H1 (cell line): ENCODE data around the gene EVA1B. TPM values are rescaled to one million over a fixed set of nuclear protein-coding genes. Genes with fewer than 3 reads are reported as not detected.

ENCODE experiments used
- CTCF ChIA-PET: fragments of 300-600 bp; sonication (Branson Sonifier 250); formaldehyde crosslinking; loops from one replicate; lab custom pipeline; 2021; ENCODE audit not compliant: partially characterized antibody; lab: Charles Lee
- POLR2A ChIA-PET: fragments of 300-600 bp; sonication (Branson Sonifier 250); formaldehyde crosslinking; loops from one replicate; lab custom pipeline; 2021; ENCODE audit warnings: inconsistent platforms; ENCODE audit not compliant: partially characterized antibody; lab: Charles Lee
- DNase-seq, 2 experiments: peaks; one replicate each; pipeline versions ENCODE4 v3.0.0 to v3.0.0-alpha.2; 2010 to 2022; ENCODE audit warnings: low spot score in 2 of 2, low read depth in 1 of 2, mixed read lengths in 1 of 2
- FAIRE-seq: peaks from 2 replicates; lab custom pipeline; 2011; peaks lifted over from hg19 to GRCh38; lab: Jason Lieb, UNC
- H2AFZ ChIP-seq: 2 replicates; pipeline ENCODE4 v1.8.1; 2012; ENCODE audit warnings: low read length, inconsistent platforms
- H2AK5ac ChIP-seq: 2 replicates; pipeline ENCODE4 v1.6.1; 2013; ENCODE audit warnings: low read depth, low read length
- H2BK120ac ChIP-seq: replicated peaks from 2 replicates; pipeline ENCODE3; 2013; ENCODE audit warnings: low read depth, low read length, inconsistent platforms
- H2BK12ac ChIP-seq: 2 replicates; pipeline ENCODE4 v1.6.1; 2013; ENCODE audit warnings: low read depth, low read length
- H2BK15ac ChIP-seq: 2 replicates; pipeline ENCODE4 v1.6.1; 2013; ENCODE audit warnings: low read length
- H2BK20ac ChIP-seq: 2 replicates; pipeline ENCODE4 v1.6.1; 2013; ENCODE audit warnings: low read length
- H2BK5ac ChIP-seq: 2 replicates; pipeline ENCODE4 v1.6.1; 2013; ENCODE audit warnings: low read depth, low read length
- H3K14ac ChIP-seq: 2 replicates; pipeline ENCODE4 v1.6.1; 2013; ENCODE audit warnings: inconsistent platforms; ENCODE audit not compliant: insufficient read length
- H3K18ac ChIP-seq: 2 replicates; pipeline ENCODE4 v1.6.1; 2013; ENCODE audit warnings: low read length; ENCODE audit errors: extremely low read depth
- H3K23ac ChIP-seq: 2 replicates; pipeline ENCODE4 v1.6.1; 2013; ENCODE audit warnings: inconsistent platforms; ENCODE audit not compliant: insufficient read length
- H3K23me2 ChIP-seq: 2 replicates; pipeline ENCODE4 v1.6.1; 2013; ENCODE audit warnings: low read depth, low read length
- H3K27ac ChIP-seq: 2 replicates; pipeline ENCODE4 v1.6.1; 2011; ENCODE audit warnings: low read depth, low read length, inconsistent platforms
- H3K27me3 ChIP-seq, 4 experiments: replicated peaks in 1 of 4; 1 replicate in 1 of 4; 2 replicates in 3 of 4; pipeline versions ENCODE4 v1.6.1 to v1.8.1; 2011 to 2013; ENCODE audit warnings: low read length in 3 of 4, mild to moderate bottlenecking in 3 of 4, inconsistent platforms in 2 of 4, mixed read lengths in 2 of 4, moderate library complexity in 1 of 4; ENCODE audit not compliant: control insufficient read depth in 3 of 4, insufficient read depth in 3 of 4; ENCODE audit errors: extremely low read depth in 1 of 4
- H3K36me3 ChIP-seq, 4 experiments: 2 replicates each; pipeline versions ENCODE4 v1.6.1 to v1.8.1; 2011 to 2013; ENCODE audit warnings: mild to moderate bottlenecking in 4 of 4, low read length in 3 of 4, moderate library complexity in 2 of 4, control low read depth in 1 of 4, inconsistent platforms in 1 of 4; ENCODE audit not compliant: insufficient read depth in 4 of 4, control insufficient read depth in 2 of 4
- H3K4ac ChIP-seq: replicated peaks from 2 replicates; pipeline ENCODE3; 2013; ENCODE audit warnings: low read length, low read depth, mixed read lengths, inconsistent platforms; ENCODE audit not compliant: insufficient read length
- H3K4me1 ChIP-seq, 4 experiments: replicated peaks in 1 of 4; 1 replicate in 1 of 4; 2 replicates in 3 of 4; pipeline versions ENCODE4 v1.6.1 to v1.8.1; 2011 to 2013; ENCODE audit warnings: low read length in 3 of 4, inconsistent platforms in 2 of 4, mixed read lengths in 1 of 4; ENCODE audit not compliant: insufficient read depth in 4 of 4, control insufficient read depth in 3 of 4
- H3K4me2 ChIP-seq, 2 experiments: 2 replicates each; pipeline versions ENCODE4 v1.6.1 to v1.8.1; 2011 to 2013; ENCODE audit warnings: low read depth in 2 of 2, low read length in 2 of 2, control low read depth in 1 of 2, inconsistent platforms in 1 of 2, mild to moderate bottlenecking in 1 of 2; ENCODE audit not compliant: insufficient read depth in 1 of 2
- H3K4me3 ChIP-seq, 4 experiments: fragments of 200-600, 300-600 bp in 1 of 4; sonication (generic), shearing (Covaris generic), sonication (Bioruptor Twin) in 1 of 4; 2 replicates each; pipeline versions ENCODE4 v1.5.1 to v1.8.1; 2011 to 2016; ENCODE audit warnings: low read length in 4 of 4, low read depth in 3 of 4, control low read depth in 2 of 4, inconsistent platforms in 2 of 4, mild to moderate bottlenecking in 2 of 4, mixed read lengths in 1 of 4, moderate library complexity in 1 of 4; ENCODE audit not compliant: insufficient read depth in 2 of 4; ENCODE audit errors: extremely low read depth in 1 of 4
- H3K56ac ChIP-seq: replicated peaks from 2 replicates; pipeline ENCODE3; 2013; ENCODE audit warnings: low read depth, mild to moderate bottlenecking, mixed read lengths, low read length, inconsistent platforms; ENCODE audit not compliant: insufficient read length
- H3K79me1 ChIP-seq: 2 replicates; pipeline ENCODE4 v1.6.1; 2013; ENCODE audit warnings: low read depth, low read length, control low read depth
- H3K79me2 ChIP-seq, 2 experiments: 2 replicates each; pipeline versions ENCODE4 v1.6.1 to v1.8.1; 2012 to 2013; ENCODE audit warnings: low read length in 2 of 2, mild to moderate bottlenecking in 2 of 2, inconsistent platforms in 1 of 2; ENCODE audit not compliant: insufficient read depth in 2 of 2, control insufficient read depth in 1 of 2
- H3K9ac ChIP-seq, 4 experiments: replicated peaks in 1 of 4; 1 replicate in 1 of 4; 2 replicates in 3 of 4; pipeline versions ENCODE4 v1.6.1 to v1.8.1; 2011 to 2013; ENCODE audit warnings: low read depth in 3 of 4, low read length in 3 of 4, control low read depth in 2 of 4, mild to moderate bottlenecking in 2 of 4, moderate library complexity in 2 of 4, inconsistent platforms in 1 of 4; ENCODE audit errors: extremely low read depth in 1 of 4
- H3K9me3 ChIP-seq, 2 experiments: 2 replicates each; pipeline versions ENCODE4 v1.6.1 to v1.8.1; 2012 to 2013; ENCODE audit warnings: mild to moderate bottlenecking in 2 of 2, moderate library complexity in 2 of 2, control low read depth in 1 of 2, inconsistent platforms in 1 of 2, low read depth in 1 of 2, low read length in 1 of 2, mixed read lengths in 1 of 2; ENCODE audit not compliant: insufficient read depth in 2 of 2
- H4K20me1 ChIP-seq, 2 experiments: replicated peaks in 1 of 2; 2 replicates each; pipeline versions ENCODE3 to v1.8.1; 2011 to 2013; ENCODE audit warnings: inconsistent platforms in 2 of 2, low read length in 2 of 2, mild to moderate bottlenecking in 1 of 2; ENCODE audit not compliant: insufficient read depth in 2 of 2, control insufficient read depth in 1 of 2
- H4K5ac ChIP-seq: 2 replicates; pipeline ENCODE4 v1.6.1; 2013; ENCODE audit warnings: low read length, low read depth, mixed read lengths, inconsistent platforms; ENCODE audit not compliant: insufficient read length
- H4K8ac ChIP-seq: 2 replicates; pipeline ENCODE4 v1.8.0; 2013; ENCODE audit warnings: mild to moderate bottlenecking, moderate library complexity, low read length, inconsistent platforms; ENCODE audit not compliant: insufficient read depth; ENCODE audit errors: extremely low read depth
- H4K91ac ChIP-seq: replicated peaks from 2 replicates; pipeline ENCODE3; 2013; ENCODE audit warnings: low read length, mixed read lengths, inconsistent platforms; ENCODE audit not compliant: insufficient read length
- CBX5 ChIP-seq: fragments of 300-800, 300-1000 bp; sonication (generic); IDR thresholded peaks from 2 replicates; pipeline ENCODE4 v1.7.1; 2016; ENCODE audit warnings: antibody characterized with exemption, low read length, low read depth
- CTBP2 ChIP-seq: IDR thresholded peaks from 2 replicates; pipeline ENCODE4 v1.7.0; 2011; ENCODE audit warnings: borderline replicate concordance, mild to moderate bottlenecking, moderate library complexity, mixed read lengths, low read length; ENCODE audit not compliant: insufficient read depth, insufficient read length
- JUN ChIP-seq: IDR thresholded peaks from 2 replicates; pipeline ENCODE4 v1.6.1; 2011; ENCODE audit warnings: low read depth, mild to moderate bottlenecking, improper control_type of control experiment, low read length
- TAF1 ChIP-seq: IDR thresholded peaks from 2 replicates; pipeline ENCODE4 v1.6.1; 2011; ENCODE audit warnings: mild to moderate bottlenecking, low read depth, low read length
- TCF12 ChIP-seq: IDR thresholded peaks from 2 replicates; pipeline ENCODE4 v1.6.1; 2011; ENCODE audit warnings: low read depth, mild to moderate bottlenecking, low read length
- WGBS, 2 experiments: shearing (Covaris generic) in 1 of 2; methylation state at CpG; one replicate each; pipeline versions ENCODE4 v1.1.6 to v1.1.7; 2013 to 2015; ENCODE audit warnings: low lambda C conversion rate in 2 of 2, mixed read lengths in 2 of 2, inconsistent platforms in 1 of 2, low coverage in 1 of 2, missing lambda C conversion rate in 1 of 2; ENCODE audit not compliant: insufficient replicate concordance in 2 of 2, insufficient coverage in 1 of 2, insufficient read length in 1 of 2; ENCODE audit errors: extremely low coverage in 1 of 2, missing lambda C conversion rate in 1 of 2; 5-methylcytosine and 5-hydroxymethylcytosine counted together
- polyA plus RNA-seq, 7 experiments: library from polyadenylated mRNA; depleted of rRNA in 3 of 7; stranded (reverse) in 5 of 7; unstranded in 2 of 7; fragments of >200 nt in 5 of 7; fragments of 200-250 nt in 2 of 7; gene quantifications; 1 replicate in 5 of 7; 2 replicates in 1 of 7; 4 replicates in 1 of 7; pipeline versions ENCODE4 v1.2.1 to v1.2.3, GENCODE V29; 2011 to 2013; ENCODE audit warnings: missing spikeins in 2 of 7, mixed read lengths in 2 of 7
- total RNA-seq: library from RNA; stranded (reverse); fragmentation: NEBNext Ultra II Directional; extraction: Animal tissue kit (Norgen Biotek cat#: 25700); gene quantifications from 2 replicates; pipeline ENCODE4 v1.2.1, GENCODE V29; 2021

The EVA1B gene
- total and polyA plus RNA-seq, 2 of the 8 experiments (the other 6 are each of a cell fraction or from before 2014, with no cell fraction given) = 10.0 to 19.9 TPM

DNA sequence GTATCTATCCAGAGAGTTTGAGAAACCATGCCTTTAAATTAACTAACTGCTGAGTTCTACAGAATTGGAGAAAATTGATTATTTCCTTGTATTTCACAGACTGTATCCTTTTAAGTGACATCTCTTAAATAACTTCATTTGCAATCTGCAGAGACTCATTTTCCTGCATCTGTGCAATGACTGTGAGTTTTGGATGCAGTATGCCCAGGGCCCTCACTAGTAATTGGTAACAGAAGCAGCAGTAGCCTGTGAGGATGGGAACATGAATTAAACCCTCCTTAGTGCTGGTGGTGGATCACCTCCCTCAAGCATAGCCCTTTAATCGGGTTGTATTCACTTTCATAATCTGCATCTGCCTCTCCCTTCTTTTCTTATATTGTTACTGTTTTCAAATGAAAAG lies 38.9 kb downstream of the EVA1B start:
- Histone ChIP-seq H3K36me3 (peaks cover 17 to 52% (median 44%) of the 10 kb centered on the region in 4 experiments; a peak in 7 of 8 replicates), H2BK15ac (no peak overlapping the region), H2BK12ac (no peak overlapping the region), H3K27ac (no peak overlapping the region), H4K8ac (no peak overlapping the region), H2BK120ac (no peak overlapping the region), H3K23ac (no peak overlapping the region), H3K18ac (no peak overlapping the region), H3K23me2 (no peaks in the 10 kb centered on the region), H3K4me1 (no peaks in the 10 kb centered on the region), H2BK5ac (no peak overlapping the region), H3K9me3 (no peaks in the 10 kb centered on the region), H3K4me2 (no peak overlapping the region), H3K27me3 (no peaks in the 10 kb centered on the region), H4K20me1 (peaks cover under 1 to 8% of the 10 kb centered on the region in 2 experiments), H3K14ac (no peak overlapping the region), H4K5ac (no peak overlapping the region), H3K9ac (no peak overlapping the region), H3K79me2 (peaks cover 0 to 35% of the 10 kb centered on the region in 2 experiments; a peak in 2 of 4 replicates), H2AK5ac (no peak overlapping the region), H4K91ac (no peak overlapping the region), H2AFZ (no peak overlapping the region), H3K4ac (no peak overlapping the region), H3K4me3 (no peak overlapping the region), H2BK20ac (no peak overlapping the region), H3K56ac (no peak overlapping the region), H3K79me1 (no peaks in the 10 kb centered on the region)
- no peak for FAIRE-seq
- DNase-seq = no peak
- TF ChIP-seq CBX5 = no peak
- no peak for TF ChIP-seq TAF1
- TF ChIP-seq CTBP2 = no peak
- TF ChIP-seq TCF12 = no peak
- no peak for TF ChIP-seq JUN
- CTCF ChIA-PET = interaction anchor here (1.0 to 6.0 kb wide), 11 partner anchors 16 to 184 kb away, joined by 3 to 42 read pairs (median 8); partner anchors contain the start of genes THRAP3 and TRAPPC3
- POLR2A ChIA-PET = no interaction called here
- WGBS, 2 experiments = 81% methylated on average over 1 of the region's 1 CpG; no CpG with 5 or more reads in 1 of the 2 experiments
